Caco-2 (cell line): ENCODE data around the gene EIF4E3. TPM values are rescaled to one million over a fixed set of nuclear protein-coding genes. Genes with fewer than 3 reads are reported as not detected.

Experiments
- BruUV-seq: library from RNA; stranded (reverse); fragments of 400-500 nt; replicated peaks from 2 replicates; lab custom pipeline; 2021; lab: Mats Ljungman, UMichigan
- CTCF ChIA-PET: fragments of 300-600 bp; sonication (Branson Sonifier 250); formaldehyde crosslinking; loops from one replicate; lab custom pipeline; 2022; ENCODE audit warnings: antibody characterized with exemption; lab: Charles Lee
- POLR2A ChIA-PET: fragments of 300-600 bp; sonication (Branson Sonifier 250); formaldehyde crosslinking; loops from one replicate; lab custom pipeline; 2022; ENCODE audit warnings: antibody characterized with exemption; lab: Charles Lee
- DNase-seq, 2 experiments: peaks; one replicate each; pipeline versions ENCODE4 v3.0.0 to v3.0.0-alpha.2; 2020 to 2022
- H3K27me3 ChIP-seq: replicated peaks from 2 replicates; pipeline ENCODE4 v1.6.0; 2011; ENCODE audit warnings: low read length; ENCODE audit not compliant: control insufficient read depth, insufficient read depth
- H3K36me3 ChIP-seq: 2 replicates; pipeline ENCODE4 v1.5.1; 2011; ENCODE audit warnings: low read length; ENCODE audit not compliant: control insufficient read depth, insufficient read depth
- H3K4me1 ChIP-seq: fragments of 250-450 bp; sonication (Bioruptor Pico); 2 replicates; pipeline ENCODE4 v1.5.1; 2020; ENCODE audit warnings: mild to moderate bottlenecking
- H3K4me3 ChIP-seq: 2 replicates; pipeline ENCODE4 v1.5.1; 2011; ENCODE audit warnings: low read depth, mild to moderate bottlenecking, control low read depth, low read length
- H3K9me3 ChIP-seq: fragments of 250-450 bp; sonication (Bioruptor Pico); 2 replicates; pipeline ENCODE4 v1.5.1; 2020; ENCODE audit warnings: mild to moderate bottlenecking, moderate library complexity
- H3K27ac Mint-ChIP-seq: one replicate; pipeline ENCODE4 v1.8.0; 2022; ENCODE audit warnings: mixed read lengths; ENCODE audit not compliant: unreplicated experiment
- H3K27me3 Mint-ChIP-seq: one replicate; pipeline ENCODE4 v1.8.0; 2022; ENCODE audit warnings: mixed read lengths; ENCODE audit not compliant: insufficient read depth, unreplicated experiment
- H3K36me3 Mint-ChIP-seq: one replicate; pipeline ENCODE4 v1.8.0; 2022; ENCODE audit warnings: mild to moderate bottlenecking, mixed read lengths; ENCODE audit not compliant: insufficient read depth, unreplicated experiment
- H3K4me1 Mint-ChIP-seq: one replicate; pipeline ENCODE4 v1.8.0; 2022; ENCODE audit warnings: low read depth, mixed read lengths; ENCODE audit not compliant: unreplicated experiment
- H3K4me3 Mint-ChIP-seq: one replicate; pipeline ENCODE4 v1.8.0; 2022; ENCODE audit warnings: mild to moderate bottlenecking, moderate library complexity, mixed read lengths; ENCODE audit not compliant: unreplicated experiment
- H3K9me3 Mint-ChIP-seq: one replicate; pipeline ENCODE4 v1.8.0; 2022; ENCODE audit warnings: mixed read lengths; ENCODE audit not compliant: unreplicated experiment
- CTCF ChIP-seq, 2 experiments: fragments of 200-600 bp in 1 of 2; IDR thresholded peaks; 1 replicate in 1 of 2; 2 replicates in 1 of 2; pipeline versions ENCODE4 v1.5.1 to v1.8.0; 2011 to 2022; ENCODE audit warnings: antibody characterized with exemption in 1 of 2, control low read depth in 1 of 2, inconsistent platforms in 1 of 2, low read depth in 1 of 2, low read length in 1 of 2, mild to moderate bottlenecking in 1 of 2, moderate library complexity in 1 of 2; ENCODE audit not compliant: insufficient read depth in 1 of 2, severe bottlenecking in 1 of 2, unreplicated experiment in 1 of 2
- intact Hi-C: fragments of 100-400 bp; cut with micrococcal nuclease; formaldehyde crosslinking; loops from one replicate; pipeline ENCODE4 v1.10.0; 2022; ENCODE audit not compliant: unreplicated experiment
- total RNA-seq: library from RNA; stranded (reverse); gene quantifications from 2 replicates; pipeline ENCODE4 v1.2.3, GENCODE V29; 2022

EIF4E3 gene
- total RNA-seq, 1 experiment from 2014 or later, result 1.7 TPM

GRCh38 chr3:71703797-71704196 is 21.4 kb downstream of the EIF4E3 start:
- CTCF ChIA-PET, result no interaction called here
- no peaks in the 10 kb centered on the region for H3K9me3 ChIP-seq
- H3K4me3 Mint-ChIP-seq, result no peak overlapping the region
- no peak for DNase-seq
- H3K4me1 ChIP-seq, result peaks cover 9% of the 10 kb centered on the region
- POLR2A ChIA-PET, result no interaction called here
- no peaks in the 10 kb centered on the region for H3K9me3 Mint-ChIP-seq
- no peaks in the 10 kb centered on the region for H3K36me3 ChIP-seq
- no peak overlapping the region for H3K27ac Mint-ChIP-seq
- no peaks in the 10 kb centered on the region for H3K27me3 ChIP-seq
- intact Hi-C loops, result no loop called here
- H3K27me3 Mint-ChIP-seq, result no peaks in the 10 kb centered on the region
- no peaks in the 10 kb centered on the region for H3K4me1 Mint-ChIP-seq
- no TSS peak for BruUV-seq
- no peak for TF ChIP-seq CTCF (IDR thresholded peaks at IDR 0.05; ENCODE audit: insufficient read depth in 1 of 2, low read depth in 1 of 2, low read length in 1 of 2, severe bottlenecking in 1 of 2, unreplicated experiment in 1 of 2)
- no peaks in the 10 kb centered on the region for H3K36me3 Mint-ChIP-seq
- H3K4me3 ChIP-seq, result no peak overlapping the region

GRCh38 chr3:71702131-71703024 is 22.8 kb downstream of the EIF4E3 start:
- BruUV-seq, result no TSS peak
- no peaks in the 10 kb centered on the region for H3K9me3 Mint-ChIP-seq
- Histone ChIP-seq H3K36me3 (no peaks in the 10 kb centered on the region), H3K4me1 (peaks cover 1% of the 10 kb centered on the region), H3K4me3 (no peak overlapping the region), H3K27me3 (no peaks in the 10 kb centered on the region), H3K9me3 (no peaks in the 10 kb centered on the region)
- no peak for DNase-seq
- H3K4me1 Mint-ChIP-seq, result no peaks in the 10 kb centered on the region
- ChIA-PET POLR2A (no interaction called here), CTCF (interaction anchor here (0.7 kb wide), 1 partner anchor 9 kb away, joined by 3 read pairs; no protein-coding TSS in a partner anchor)
- intact Hi-C loops, result no loop called here
- no peaks in the 10 kb centered on the region for H3K27me3 Mint-ChIP-seq
- H3K4me3 Mint-ChIP-seq, result no peak overlapping the region
- H3K36me3 Mint-ChIP-seq, result no peaks in the 10 kb centered on the region
- H3K27ac Mint-ChIP-seq, result no peak overlapping the region
- no peak for TF ChIP-seq CTCF (IDR thresholded peaks at IDR 0.05; ENCODE audit: insufficient read depth in 1 of 2, low read depth in 1 of 2, low read length in 1 of 2, severe bottlenecking in 1 of 2, unreplicated experiment in 1 of 2)

GRCh38 chr3:71701251-71701762 is 23.9 kb downstream of the EIF4E3 start:
- TF ChIP-seq CTCF (IDR thresholded peaks at IDR 0.05; ENCODE audit: insufficient read depth in 1 of 2, low read depth in 1 of 2, low read length in 1 of 2, severe bottlenecking in 1 of 2, unreplicated experiment in 1 of 2), result no peak
- ChIA-PET CTCF (no interaction called here), POLR2A (no interaction called here)

More at GRCh38 chr3:71701251-71701762, 23.9 kb downstream of the EIF4E3 start:
- no peaks in the 10 kb centered on the region for H3K4me1 Mint-ChIP-seq
- no peaks in the 10 kb centered on the region for H3K9me3 ChIP-seq
- no peaks in the 10 kb centered on the region for H3K4me1 ChIP-seq
- no peaks in the 10 kb centered on the region for H3K36me3 ChIP-seq
- no peak overlapping the region for H3K27ac Mint-ChIP-seq
- H3K9me3 Mint-ChIP-seq, result no peaks in the 10 kb centered on the region
- intact Hi-C loops, result no loop called here
- DNase-seq, result no peak
- no peak overlapping the region for H3K4me3 Mint-ChIP-seq
- no peaks in the 10 kb centered on the region for H3K27me3 ChIP-seq
- no peaks in the 10 kb centered on the region for H3K36me3 Mint-ChIP-seq
- no peak overlapping the region for H3K4me3 ChIP-seq
- no TSS peak for BruUV-seq
- no peaks in the 10 kb centered on the region for H3K27me3 Mint-ChIP-seq
